NCI-H82 treated with DMSO at 0.1 percent for 48 hours (cell line): ENCODE measurements around the gene DGCR2.
"Not testable (repeated sequence)": the region's sequence is repeated elsewhere in the genome, so short reads cannot be mapped to it uniquely, and the experiment has no call there.

Source experiments
- DNase-seq: peaks from one replicate; lab custom pipeline; 2025; ENCODE audit not compliant: unreplicated experiment; lab: John Stamatoyannopoulos, UW

DGCR2 gene

GRCh38 chr22:19062139-19062942, 59.9 kb downstream of the DGCR2 start:
- DNase-seq, result no peak

- DNase-seq, result no peak
Measured at GRCh38 chr22:19061471-19062138, 60.6 kb downstream of the DGCR2 start.

GRCh38 chr22:19060356-19061009, 61.7 kb downstream of the DGCR2 start:
- DNase-seq, result no peak

- DNase-seq, result no peak
Measured at GRCh38 chr22:19059481-19060278, 62.5 kb downstream of the DGCR2 start.

GRCh38 chr22:19058713-19059451, 63.3 kb downstream of the DGCR2 start:
- DNase-seq, result no peak

GRCh38 chr22:19057999-19058491, 64.2 kb downstream of the DGCR2 start:
- DNase-seq, result no peak

GRCh38 chr22:19057539-19057938, 64.7 kb downstream of the DGCR2 start:
- DNase-seq, result no peak

GRCh38 chr22:19056951-19057401, 65.2 kb downstream of the DGCR2 start:
- DNase-seq, result no peak

GRCh38 chr22:19055801-19056200, 66.4 kb downstream of the DGCR2 start:
- DNase-seq, result no peak

- no peak for DNase-seq
Measured at GRCh38 chr22:19052941-19053541, 69.2 kb downstream of the DGCR2 start.

- no peak for DNase-seq
Measured at GRCh38 chr22:19051381-19052072, 70.7 kb downstream of the DGCR2 start.

GRCh38 chr22:19050847-19051246, 71.4 kb downstream of the DGCR2 start:
- DNase-seq, result not testable (repeated sequence)

GRCh38 chr22:19050117-19050516, 72.1 kb downstream of the DGCR2 start:
- no peak for DNase-seq

GRCh38 chr22:19048531-19048930, 73.7 kb downstream of the DGCR2 start:
- no peak for DNase-seq

- no peak for DNase-seq
Measured at GRCh38 chr22:19047993-19048392, 74.2 kb downstream of the DGCR2 start.

- no peak for DNase-seq
Measured at GRCh38 chr22:19046719-19047609, 75.2 kb downstream of the DGCR2 start.

- DNase-seq, result no peak
Measured at GRCh38 chr22:19046287-19046686, 75.9 kb downstream of the DGCR2 start.

GRCh38 chr22:19045094-19045493, 77.1 kb downstream of the DGCR2 start:
- DNase-seq, result no peak
